NCI-H2196 treated with DMSO at 0.1 percent for 48 hours (cell line): ENCODE measurements around the gene GGT5.
"Not testable (repeated sequence)": the region's sequence is repeated elsewhere in the genome, so short reads cannot be mapped to it uniquely, and the experiment has no call there.

Experiments used
- DNase-seq: peaks from one replicate; lab custom pipeline; 2025; ENCODE audit not compliant: unreplicated experiment; lab: John Stamatoyannopoulos, UW

Gene GGT5, protein sequence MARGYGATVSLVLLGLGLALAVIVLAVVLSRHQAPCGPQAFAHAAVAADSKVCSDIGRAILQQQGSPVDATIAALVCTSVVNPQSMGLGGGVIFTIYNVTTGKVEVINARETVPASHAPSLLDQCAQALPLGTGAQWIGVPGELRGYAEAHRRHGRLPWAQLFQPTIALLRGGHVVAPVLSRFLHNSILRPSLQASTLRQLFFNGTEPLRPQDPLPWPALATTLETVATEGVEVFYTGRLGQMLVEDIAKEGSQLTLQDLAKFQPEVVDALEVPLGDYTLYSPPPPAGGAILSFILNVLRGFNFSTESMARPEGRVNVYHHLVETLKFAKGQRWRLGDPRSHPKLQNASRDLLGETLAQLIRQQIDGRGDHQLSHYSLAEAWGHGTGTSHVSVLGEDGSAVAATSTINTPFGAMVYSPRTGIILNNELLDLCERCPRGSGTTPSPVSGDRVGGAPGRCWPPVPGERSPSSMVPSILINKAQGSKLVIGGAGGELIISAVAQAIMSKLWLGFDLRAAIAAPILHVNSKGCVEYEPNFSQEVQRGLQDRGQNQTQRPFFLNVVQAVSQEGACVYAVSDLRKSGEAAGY

GRCh38 chr22:24245030-24245431 is at the start of gene GGT5:
Gene GGT5, minus strand, starts transcription at chr22:24245082. Its CDS starts 357 bp downstream, at chr22:24244725.
- not testable (repeated sequence) for DNase-seq

DNA sequence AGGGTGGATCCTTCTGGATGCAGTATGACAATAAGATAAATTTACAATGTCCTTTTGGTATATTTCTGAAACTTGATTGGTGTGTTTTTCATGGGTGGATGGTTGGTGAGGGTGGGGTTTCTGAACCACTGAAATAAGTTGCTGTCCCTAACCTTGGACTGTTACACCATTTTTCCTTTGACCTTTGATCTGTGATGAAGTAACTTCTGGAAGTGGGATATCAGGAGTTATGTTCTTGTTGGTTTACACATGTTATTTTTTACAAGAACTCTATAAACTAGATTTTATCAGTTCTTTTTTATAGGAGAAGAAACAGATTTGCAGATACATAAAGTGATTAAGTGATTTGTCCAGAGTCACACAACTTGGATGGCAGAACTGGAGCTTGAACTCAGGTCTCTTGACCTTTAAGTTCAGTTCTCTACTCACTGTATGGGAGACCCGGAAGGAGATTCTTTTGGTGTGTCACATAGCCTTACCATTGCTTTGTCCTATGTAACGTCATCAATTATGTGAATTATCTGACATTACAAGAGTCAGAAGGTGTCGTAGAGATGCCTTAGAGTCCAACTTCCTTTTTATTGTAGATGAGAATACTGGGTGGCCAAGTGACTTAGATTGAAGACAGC is 47.4 kb upstream of the GGT5 start:
- DNase-seq, result not testable (repeated sequence)

- DNase-seq, result no peak
Measured at GRCh38 chr22:24291515-24292201, 46.8 kb upstream of the GGT5 start.

DNA sequence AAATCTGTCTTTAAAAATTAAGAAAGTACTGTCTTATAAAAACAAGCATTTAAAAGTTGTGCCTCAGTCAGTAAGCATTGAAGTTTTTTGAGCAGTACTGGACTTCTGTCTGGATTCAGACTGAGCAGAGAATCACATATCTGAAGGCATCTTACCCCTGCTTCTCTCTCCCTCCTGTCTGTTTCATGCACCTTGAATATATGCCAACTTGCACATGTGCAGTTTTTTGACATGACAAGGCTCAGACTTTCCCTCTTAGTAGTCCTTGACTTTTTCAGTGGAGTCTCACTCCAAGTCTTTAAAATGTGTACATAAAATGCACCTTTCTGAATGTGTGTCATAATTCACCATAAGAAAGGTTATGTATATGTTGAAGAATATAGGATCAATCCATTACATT is 45.6 kb upstream of the GGT5 start:
- no peak for DNase-seq

GRCh38 chr22:24289741-24290163 is 44.9 kb upstream of the GGT5 start:
- DNase-seq, result no peak

GRCh38 chr22:24289114-24289513 is 44.2 kb upstream of the GGT5 start:
- no peak for DNase-seq

DNA sequence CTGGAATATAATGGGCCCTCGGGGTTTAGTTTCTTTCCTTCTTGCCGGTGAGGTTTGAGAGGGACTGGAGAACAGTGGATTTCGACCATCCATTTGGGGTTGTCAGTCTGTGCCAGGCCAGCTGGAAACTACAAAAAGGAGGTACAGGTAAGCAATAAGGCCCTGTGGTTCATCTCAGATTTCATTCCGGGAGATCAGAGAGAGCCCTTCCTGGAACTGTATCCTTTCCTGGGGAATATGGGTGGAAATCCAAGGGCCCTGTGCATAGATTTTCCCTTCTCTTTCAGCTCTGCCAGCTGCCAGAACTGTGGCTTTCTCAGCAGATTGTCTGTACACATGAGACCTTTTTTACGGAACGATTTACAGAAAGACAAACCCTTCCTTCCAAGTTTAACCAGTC is 42.9 kb upstream of the GGT5 start:
- not testable (repeated sequence) for DNase-seq

DNA sequence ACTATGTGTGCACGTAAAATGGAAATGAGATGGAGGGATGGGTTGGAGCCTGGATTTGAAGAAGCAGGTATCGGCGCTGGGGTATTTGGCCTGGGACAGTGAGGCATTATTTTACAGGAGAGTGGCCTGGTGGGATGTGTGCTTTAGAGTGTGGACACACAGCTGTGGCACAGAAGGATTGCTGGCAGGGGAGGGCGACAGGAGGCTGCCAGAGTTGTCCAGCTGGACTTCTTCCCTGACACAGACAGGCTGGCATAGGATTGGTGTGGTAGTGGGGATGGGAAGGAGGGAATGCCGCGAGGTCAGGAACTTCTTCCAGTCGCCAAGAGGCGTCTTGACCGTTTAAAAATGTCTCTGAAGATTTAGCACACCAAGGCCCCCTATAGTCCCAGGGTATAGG is 42.3 kb upstream of the GGT5 start:
- DNase-seq, result not testable (repeated sequence)

DNA sequence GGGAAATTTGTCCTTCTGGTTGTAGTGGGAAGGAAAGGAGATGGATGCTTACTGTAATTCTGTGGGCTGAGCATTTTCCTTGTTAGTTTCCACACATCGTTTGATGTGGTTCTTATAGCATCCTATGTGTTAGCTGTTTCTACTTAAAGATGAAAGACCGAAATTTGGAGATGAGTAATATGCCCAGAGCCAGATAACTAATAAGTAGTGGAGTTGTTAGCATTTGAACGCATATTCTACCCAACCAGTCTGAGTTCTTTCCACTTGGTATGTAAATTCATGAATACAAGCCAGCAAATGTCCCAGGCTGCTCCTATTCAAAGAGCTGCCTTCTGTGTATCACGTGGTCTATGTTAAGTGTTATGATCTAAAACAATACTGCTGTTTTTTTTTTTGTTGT is 40.4 kb upstream of the GGT5 start:
- no peak for DNase-seq

DNA sequence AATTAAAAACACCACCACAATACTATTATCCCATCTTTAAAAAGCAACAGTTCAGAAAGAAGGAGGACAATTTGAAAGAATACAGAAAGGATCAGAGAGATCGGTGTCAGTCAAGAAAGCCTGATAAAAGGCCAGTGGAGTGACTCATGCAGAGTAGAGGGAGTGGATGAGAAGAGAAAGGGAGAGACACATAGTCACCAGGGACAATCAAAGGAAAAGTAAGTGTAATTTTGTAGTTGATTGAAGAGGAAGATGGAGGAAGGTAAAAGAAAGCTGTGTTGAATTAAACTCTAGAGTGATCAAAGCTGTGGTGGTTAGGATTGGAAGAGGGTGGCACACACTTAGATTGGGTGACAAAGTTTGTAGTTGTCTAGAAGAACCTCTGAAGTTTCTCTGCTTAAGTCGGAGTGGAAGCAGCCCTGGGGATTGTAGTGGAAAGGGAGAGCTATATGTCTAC is 39.9 kb upstream of the GGT5 start:
- no peak for DNase-seq

- DNase-seq, result no peak
Measured at GRCh38 chr22:24282401-24282800, 37.5 kb upstream of the GGT5 start.

- not testable (repeated sequence) for DNase-seq
Measured at GRCh38 chr22:24280363-24280762, 35.5 kb upstream of the GGT5 start.

DNA sequence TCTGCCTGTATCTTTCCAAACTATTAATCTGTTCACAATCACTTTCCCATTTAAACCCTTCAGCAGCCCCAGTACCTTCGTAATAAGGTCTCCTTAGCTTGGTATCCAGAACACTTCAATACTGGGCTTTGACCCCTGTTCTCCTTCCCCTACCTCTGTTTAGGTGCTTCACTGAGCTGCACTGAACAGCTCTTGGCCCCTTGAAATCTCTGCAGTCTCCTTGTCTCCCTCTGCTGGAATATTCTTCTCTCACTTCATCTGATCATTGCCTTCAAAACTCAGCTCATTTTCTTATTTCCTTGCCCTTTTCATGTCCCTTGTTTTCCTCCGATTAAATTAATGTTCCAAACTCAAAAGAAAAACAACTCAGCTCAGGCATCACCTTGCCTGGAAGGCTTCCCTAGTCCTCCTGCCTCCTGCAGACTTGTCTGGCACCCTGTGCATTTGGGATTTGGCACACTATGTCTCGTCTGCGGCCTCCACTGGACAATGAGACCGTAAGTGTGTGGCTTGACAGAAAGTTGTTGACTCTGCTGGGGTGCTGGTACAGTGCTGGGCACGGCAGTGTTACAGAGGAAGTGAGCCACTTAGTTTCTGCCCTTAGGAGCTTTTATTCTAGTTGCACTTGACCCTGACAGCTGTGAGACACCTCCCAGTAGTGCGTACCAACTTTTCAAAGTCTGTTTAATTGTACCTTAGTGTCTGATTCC is 30.0 kb upstream of the GGT5 start:
- not testable (repeated sequence) for DNase-seq

DNA sequence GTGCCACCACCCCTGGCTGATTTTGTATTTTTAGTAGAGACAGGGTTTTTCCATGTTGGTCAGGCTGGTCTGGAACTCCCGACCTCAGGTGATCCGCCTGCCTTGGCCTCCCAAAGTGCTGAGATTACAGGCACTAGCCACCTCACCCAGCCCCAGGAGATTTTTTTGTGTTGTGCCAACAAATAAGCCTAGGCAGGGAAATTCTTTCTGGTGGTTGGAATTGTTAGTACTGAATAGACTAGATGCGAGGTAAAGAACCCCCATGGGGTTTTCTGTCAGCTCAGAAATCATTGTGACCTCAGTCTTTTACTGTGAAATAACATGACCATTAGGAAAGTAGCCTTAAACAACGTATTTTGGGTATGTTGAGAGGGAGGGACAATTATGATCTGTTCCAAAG is 29.0 kb upstream of the GGT5 start:
- DNase-seq, result not testable (repeated sequence)

DNA sequence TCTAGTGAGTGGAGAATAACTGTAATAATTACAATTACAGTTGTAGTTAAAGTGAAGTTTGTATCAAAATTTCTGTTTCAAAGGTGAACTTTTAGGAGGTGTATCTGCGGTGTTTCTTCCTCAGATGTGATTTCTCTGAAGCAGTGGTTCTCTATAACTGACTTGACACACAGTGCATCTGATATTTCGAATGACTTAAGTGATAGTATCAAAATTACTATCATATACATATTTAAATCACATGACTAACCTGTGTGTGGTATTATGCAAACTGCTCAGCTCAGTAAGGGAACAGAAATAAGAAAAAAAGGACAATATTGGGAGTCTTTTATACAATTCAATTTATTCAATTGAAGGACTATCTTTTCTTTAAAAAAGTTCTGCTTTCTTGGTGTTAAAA is 28.1 kb upstream of the GGT5 start:
- DNase-seq, result not testable (repeated sequence)

GRCh38 chr22:24271386-24271854 is 26.5 kb upstream of the GGT5 start:
- DNase-seq, result no peak

GRCh38 chr22:24270556-24271385 is 25.9 kb upstream of the GGT5 start, which contains the start of gene SPECC1L:
Gene SPECC1L, plus strand, starts transcription at chr22:24270831. Its CDS starts 31,401 bp downstream, at chr22:24302232.
- peak; percentile 63 for DNase-seq

DNA sequence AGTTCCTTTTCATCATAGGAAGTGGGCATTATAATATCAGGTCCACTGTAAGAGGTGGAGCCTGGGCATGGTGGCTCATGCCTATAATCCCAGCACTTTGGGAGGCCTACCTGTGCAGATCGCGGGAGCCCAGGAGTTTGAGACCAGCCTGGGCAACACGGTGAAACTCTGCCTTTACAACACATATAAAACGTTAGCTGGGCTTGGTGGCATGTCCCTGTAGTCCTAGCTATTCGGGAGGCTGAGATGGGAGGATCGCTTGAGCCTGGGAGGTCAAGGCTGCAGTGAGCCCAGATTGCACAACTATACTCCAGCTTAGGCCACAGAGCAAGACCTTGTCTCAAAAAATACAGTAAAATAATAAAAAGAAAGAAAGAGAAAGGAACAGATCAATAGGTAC is 21.6 kb upstream of the GGT5 start:
- DNase-seq, result not testable (repeated sequence)

GRCh38 chr22:24265734-24266133 is 20.9 kb upstream of the GGT5 start:
- DNase-seq, result no peak
